Stimulated activated CD4-positive, alpha-beta T cell treated with anti-CD3 and anti-CD28 coated beads, TNF-alpha, amount 100 ng/mL, for 48 hours (primary cell): Measurements from ENCODE around the gene ABCA9.
"Not testable (repeated sequence)": the region's sequence is repeated elsewhere in the genome, so short reads cannot be mapped to it uniquely, and the experiment has no call there.

Experiments
- DNase-seq, 3 donors: peaks; one replicate each; pipeline ENCODE4 v3.0.0-alpha.2; 2020; ENCODE audit warnings: low read depth in 3 of 3

Gene ABCA9

DNA sequence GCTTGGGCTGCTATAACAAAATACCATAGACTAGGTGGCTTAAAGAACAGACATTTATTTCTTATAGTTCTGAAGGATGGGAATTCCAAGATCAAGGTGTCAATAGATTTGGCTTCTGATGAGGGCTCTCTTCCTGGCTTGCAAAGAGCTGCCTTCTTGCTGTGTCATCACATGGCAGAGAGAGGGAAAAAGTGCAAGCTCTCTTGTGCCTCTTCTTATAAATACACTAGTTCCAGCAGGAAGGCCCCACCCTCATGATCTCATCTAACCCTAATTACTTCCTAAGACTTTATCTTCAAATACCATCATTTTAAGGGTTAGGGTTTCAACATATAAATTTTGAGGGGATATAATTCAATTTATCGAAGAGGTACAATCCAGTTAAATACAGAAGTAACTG, 30.6 kb downstream of the ABCA9 start:
- DNase-seq = no peak

DNA sequence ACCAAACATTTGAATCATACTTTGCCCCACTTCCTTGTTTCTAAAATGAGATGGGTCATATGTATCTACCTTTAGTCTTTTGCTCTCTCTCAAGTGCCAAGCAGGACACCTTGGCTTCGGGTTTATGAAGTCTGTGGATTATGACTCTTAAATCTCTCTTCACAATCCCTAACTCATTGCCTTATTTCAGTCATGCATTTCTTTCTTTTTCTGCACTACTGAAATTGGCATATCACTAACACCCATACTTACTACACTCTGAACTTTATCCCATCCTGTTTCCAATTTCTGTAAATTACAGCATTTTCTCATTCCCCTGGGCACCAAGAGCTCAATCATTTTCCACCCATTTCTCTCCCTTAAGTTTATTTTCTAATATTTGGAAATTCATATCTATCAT, 42.0 kb downstream of the ABCA9 start:
- DNase-seq = no peak

DNA sequence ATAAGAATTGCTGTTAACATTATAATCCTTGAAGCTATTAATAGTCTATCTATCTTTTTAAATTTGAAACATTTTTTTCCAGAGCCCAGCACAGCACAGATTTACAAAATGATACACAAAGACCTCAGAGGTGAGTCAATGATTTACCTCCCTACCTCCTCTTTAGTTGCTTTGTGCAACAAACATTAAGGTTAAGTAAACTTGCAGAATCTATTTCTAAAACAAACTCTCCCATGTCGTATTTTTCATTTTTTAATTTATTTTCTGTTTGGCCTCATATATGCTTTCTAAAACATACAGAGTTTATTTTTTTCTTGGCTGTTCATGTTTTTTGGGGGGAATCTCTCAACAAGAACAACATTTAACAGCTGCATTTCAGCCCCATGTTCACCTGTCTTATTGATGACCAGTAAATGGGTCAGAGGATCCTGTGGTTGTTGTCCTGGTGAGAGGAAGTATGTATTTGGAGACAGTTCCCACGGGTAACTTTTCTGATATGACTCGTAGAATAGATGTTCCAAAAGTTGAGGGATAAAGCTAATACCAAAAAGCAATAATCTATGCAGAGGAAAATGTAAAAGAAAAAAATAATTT, 42.6 kb downstream of the ABCA9 start:
- no peak for DNase-seq

DNA sequence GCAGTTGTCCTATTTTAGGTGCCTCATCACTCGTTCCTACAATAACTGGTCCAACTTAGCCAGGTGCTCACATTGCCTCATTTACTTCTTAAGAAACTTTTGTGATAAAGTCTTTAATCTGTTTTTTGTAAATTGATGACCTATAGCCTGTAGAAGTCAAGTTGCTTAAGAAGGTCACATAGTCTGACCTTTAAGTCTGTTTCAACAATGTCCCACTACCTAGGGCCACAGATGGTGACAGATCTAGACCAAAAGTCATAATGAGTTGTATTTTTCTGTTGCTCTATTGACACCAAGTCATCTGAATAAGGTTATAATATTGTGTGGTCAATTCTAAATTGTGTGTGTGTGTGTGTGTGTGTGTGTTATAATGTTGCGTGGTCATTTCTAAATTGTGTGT, 45.1 kb downstream of the ABCA9 start:
- no peak for DNase-seq

DNA sequence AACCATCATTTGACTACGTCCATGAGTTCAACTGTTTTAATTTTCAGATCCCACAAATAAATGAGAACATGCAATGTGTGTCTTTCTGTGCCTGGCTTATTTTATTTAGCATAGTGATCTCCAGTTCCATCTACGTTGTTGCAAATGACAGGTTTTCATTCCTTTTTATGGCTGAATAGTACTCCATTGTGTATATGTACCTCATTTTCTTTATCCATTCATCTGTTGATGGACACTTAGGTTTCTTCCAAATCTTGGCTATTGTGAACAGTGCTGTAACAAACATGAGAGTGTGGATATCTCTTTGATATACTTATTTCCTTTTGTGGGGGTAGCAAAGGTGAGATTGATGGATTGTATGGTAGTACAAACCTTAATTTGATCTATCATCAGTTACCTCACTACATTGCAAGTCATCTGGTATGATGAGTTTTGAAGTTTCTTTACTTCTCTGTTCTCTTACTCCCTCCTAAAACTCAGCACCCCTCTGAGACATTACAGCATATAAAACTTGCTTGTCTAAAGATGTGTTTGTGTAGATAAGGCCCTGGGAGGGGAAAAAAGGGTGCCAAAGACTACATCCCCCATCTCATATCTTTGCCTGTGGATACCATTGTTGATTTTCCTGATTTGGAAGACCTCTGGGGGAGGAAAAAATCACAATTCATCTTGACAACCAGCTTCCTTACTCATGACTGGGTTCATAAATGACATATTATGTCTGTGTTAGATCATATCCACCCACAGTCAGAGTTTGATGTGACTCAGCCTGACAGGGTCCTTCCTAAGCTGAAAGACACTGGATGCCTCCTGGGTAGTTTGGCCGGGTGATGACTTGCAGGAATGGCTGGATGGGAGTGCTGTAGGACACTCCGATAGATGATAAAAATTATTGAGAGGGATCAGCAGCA, 47.6 kb downstream of the ABCA9 start:
- no peak for DNase-seq

DNA sequence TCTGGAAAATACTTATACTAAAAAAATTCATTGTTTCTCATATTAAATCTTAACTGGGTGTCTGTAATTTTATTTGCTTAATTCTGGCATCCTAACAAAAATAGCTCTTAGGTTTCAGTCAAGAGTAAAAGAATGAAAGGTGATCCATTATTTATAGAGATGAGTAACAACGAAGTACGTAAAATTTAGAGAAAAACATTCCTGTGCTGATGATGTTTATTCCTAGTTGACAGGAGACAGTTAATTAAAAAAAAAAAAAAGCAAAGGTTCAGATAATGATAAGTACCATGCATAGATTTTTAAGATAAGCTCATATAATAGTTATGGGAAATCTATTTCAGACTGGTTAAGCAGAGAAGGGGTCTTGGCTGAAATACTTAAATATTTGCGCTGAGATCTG, 50.8 kb downstream of the ABCA9 start:
- no peak for DNase-seq

DNA sequence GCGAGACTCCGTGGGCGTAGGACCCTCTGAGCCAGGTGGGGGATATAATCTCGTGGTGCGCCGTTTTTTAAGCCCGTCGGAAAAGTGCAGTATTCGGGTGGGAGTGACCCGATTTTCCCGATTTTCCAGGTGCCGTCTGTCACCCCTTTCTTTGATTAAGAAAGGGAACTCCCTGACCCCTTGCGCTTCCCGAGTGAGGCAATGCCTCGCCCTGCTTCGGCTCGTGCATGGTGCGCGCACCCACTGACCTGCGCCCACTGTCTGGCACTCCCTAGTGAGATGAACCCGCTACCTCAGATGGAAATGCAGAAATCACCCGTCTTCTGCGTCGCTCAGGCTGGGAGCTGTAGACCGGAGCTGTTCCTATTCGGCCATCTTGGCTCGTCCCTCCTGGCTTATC, 56.0 kb downstream of the ABCA9 start:
- DNase-seq = not testable (repeated sequence)

DNA sequence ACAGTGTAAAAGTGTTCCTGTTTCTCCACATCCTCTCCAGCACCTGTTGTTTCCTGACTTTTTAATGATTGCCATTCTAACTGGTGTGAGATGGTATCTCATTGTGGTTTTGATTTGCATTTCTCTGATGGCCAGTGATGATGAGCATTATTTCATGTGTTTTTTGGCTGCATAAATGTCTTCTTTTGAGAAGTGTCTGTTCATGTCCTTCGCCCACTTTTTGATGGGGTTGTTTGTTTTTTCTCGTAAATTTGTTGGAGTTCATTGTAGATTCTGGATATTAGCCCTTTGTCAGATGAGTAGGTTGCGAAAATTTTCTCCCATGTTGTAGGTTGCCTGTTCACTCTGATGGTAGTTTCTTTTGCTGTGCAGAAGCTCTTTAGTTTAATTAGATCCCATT, 61.0 kb downstream of the ABCA9 start:
- not testable (repeated sequence) for DNase-seq

DNA sequence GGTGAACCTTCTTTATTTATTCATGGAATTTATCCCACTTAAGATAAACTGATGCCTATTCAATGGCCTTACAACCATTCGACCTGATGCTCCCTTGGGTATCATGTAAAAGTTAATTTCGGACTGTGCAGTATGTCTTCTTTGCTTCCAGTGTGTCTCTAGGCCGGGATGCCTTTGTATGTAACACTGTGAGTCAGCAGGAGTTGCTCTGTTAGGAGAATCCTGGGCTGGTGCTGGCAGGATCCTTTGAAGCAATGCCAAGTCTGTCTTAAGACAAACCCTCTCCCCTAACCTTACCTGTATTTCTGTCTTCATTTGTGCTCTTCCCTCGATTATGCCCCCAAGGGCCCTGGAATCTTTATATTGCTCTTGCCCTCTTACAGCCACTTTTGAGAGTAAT, 67.6 kb downstream of the ABCA9 start:
- DNase-seq = no peak

DNA sequence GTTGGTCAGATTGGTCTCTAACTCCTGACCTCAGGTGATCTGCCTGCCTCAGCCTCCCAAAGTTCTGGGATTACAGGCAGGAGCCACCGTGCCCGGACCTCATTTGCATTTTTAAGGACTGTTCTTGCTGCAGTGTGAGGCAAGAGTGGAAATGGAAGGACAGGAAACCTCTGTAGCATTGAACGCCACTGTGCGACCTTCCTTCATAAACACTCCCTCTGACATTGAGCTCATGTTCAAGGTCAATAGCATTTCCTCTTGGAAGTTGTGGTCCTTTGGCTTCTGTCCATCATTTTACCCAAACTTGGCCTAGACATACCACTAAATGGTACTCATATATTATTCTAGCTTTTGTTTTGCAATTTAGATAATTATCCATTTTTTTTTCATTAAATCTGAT, 72.8 kb downstream of the ABCA9 start:
- no peak for DNase-seq

- DNase-seq = no peak
Measured at GRCh38 chr17:68981288-68981687, 79.4 kb downstream of the ABCA9 start.

DNA sequence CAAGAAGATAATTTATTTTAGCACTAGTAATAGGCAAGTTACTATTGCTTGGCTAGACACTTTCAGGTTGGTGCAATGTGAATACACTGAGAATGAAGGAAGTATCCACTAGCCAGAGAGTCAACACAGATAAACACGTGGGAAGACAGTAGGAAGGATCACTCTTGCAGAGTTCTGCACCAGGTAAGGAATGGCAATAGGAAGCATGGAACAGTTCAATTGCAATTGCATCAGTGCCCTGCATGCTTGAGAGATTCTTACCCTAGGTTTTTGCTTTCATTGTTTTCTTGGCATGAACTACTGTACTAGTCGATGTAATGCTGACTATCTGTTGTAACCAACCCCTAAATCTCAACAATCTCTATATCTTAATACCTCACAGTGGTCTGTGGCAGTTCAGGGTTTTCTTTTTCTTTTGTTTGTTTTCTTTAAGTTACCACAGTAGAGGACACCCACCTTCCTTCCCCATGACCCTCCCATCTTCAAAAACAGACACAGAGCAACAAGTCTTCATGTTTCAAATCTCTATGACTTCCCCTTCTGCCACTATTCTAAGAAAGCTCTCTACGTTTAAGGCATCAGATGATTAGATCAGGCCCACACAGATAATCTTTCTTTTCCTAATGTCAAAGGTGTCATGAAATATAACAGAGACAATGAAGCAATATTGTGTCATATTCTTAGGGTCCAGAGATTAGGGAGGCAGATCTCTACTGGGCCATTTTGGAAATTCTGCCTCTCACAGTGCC, 87.5 kb downstream of the ABCA9 start:
- no peak for DNase-seq

- DNase-seq = no peak
Measured at GRCh38 chr17:68972119-68972704, 88.5 kb downstream of the ABCA9 start.

DNA sequence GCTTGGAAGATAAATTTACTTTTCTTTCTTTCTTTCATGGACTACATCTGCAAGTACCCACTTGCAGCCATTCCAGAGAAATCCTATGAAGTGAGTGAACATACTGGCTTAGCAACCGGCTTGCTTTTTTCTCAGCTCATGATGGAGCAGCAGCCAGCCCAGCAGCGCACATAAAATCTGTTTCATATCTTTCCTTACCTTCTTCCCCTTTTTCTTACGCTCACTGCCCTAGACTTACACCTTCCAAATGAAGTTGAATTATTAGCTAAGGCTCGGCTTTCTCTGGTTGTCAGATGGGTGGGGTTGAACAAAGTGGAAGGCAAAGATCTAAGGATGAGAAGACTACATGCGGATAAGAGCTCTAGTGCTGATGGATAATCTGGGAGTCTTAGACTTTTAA, 91.6 kb downstream of the ABCA9 start:
- DNase-seq = no peak

DNA sequence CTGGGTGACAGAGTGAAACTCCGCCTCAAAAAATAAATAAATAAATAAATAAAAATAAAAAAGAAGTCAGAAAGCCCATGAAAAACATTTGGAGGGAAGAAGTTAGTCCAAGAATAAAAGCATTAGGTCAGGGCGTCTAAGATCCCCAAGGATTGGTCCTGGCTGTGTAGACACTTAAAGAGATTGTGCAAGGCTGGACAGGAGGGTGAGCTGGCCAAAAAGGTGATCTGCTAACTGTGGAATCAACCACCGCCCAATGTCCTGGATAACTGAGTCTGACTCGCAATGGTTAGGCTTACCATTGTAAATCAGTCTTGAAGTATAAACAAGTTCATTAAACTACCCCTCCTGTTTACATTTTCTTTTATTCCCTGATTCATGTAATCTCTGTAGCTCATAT, 96.8 kb downstream of the ABCA9 start:
- no peak for DNase-seq

DNA sequence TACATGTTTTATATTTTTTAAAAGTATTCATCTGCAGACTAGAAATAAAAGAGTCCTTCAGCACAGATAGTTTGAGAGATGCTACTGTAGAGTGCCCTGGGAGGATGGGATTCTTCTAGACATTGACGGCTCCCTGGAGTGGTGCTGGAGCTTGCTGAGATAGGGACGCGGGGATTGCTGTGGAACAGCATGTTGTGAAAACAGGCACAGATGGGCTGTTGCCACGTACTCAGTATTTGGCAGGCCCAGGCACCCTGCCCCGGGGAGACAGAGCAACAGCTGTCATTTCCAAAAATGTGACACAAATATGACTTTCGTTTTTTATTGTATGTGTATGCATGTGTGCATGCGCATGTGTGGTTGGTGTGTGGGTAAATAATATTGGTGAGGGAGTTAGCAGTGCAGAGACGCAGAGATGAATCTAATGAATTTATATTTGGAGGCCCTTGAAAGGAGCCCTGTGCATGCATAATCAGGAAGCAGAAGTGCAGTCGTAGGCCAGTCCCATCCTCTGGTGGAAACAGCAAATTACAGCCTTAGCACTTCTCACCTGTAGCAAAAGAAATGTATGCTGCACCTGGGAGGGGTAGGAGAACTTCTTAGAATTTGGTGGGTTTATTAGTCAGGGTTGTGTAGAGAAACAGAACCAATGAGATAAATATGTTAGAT, 99.4 kb downstream of the ABCA9 start:
- no peak for DNase-seq

DNA sequence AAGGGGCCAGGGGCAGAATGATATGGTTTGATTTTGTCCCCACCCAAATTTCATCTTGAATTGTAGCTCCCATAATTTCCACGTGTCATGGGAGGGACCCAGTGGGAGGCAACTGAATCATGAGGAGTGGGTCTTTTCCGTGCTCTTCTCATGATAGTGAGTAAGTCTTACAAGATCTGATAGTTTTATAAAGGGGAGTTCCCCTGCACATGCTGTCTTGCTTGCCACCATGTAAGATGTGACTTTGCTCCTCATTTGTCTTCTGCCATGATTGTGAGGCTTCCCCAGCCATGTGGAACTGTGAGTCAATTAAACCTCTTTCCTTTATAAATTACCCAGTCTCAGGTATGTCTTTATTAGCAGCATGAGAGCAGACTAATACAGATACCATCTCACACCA, 101.6 kb downstream of the ABCA9 start:
- DNase-seq = not testable (repeated sequence)

DNA sequence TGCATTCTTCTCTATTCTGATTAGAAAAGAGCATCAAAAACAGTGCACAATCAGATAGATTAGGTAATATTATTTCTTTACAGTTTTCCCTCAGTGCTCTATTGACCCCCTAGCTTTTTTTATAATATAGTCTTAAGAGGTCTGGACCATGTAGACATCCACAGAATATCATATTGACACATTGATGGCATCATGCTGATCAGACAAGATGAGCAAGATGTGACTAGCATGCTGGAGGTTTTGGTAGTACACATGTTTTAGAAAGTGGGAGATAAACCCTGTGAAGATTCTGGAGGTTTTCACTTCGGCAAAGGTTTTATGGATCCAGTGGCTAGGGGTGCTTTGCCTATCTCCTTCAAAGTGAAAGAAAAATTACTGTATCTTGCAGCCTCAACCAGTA, 102.8 kb downstream of the ABCA9 start:
- no peak for DNase-seq

- no peak for DNase-seq
Measured at GRCh38 chr17:68955181-68955841, 105.4 kb downstream of the ABCA9 start, which contains the start of gene ABCA8. ABCA8 (minus strand) TSS chr17:68955392; CDS start chr17:68942034, 13,358 bp downstream.

GRCh38 chr17:68954146-68954896, 106.4 kb downstream of the ABCA9 start:
- DNase-seq = no peak
